ENCODE measurements around the gene HILPDA. TPM values are rescaled to one million over a fixed set of nuclear protein-coding genes. Genes with fewer than 3 reads are reported as not detected.

Gene HILPDA
- total RNA-seq, 1 experiment from 2014 or later = 17.0 TPM

DNA sequence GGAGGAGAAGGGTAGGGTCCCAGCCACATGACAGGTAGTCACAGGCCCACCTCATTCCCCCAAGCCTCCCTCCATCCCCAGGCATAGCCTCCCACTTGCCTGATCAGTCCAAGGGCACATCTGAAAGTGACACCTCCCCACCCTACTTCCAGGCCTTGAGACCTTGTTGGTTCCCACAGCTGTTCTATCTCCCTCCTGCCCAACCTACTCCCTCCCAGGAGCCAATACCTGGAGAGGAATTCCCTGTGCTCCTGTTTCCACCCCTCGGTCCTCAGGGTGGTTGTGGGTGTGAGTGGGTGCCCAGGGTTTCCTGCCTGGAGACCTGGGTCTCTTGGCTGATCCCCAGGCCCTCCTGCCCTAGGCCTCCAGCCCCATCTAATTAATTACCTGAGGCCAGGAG is 34.3 kb upstream of the HILPDA start:
- Histone ChIP-seq H3K27me3 (replicated peaks; ENCODE audit: control insufficient read depth, insufficient read depth, low read length) (no peaks in the 10 kb centered on the region), H3K4me1 (no peaks in the 10 kb centered on the region), H3K36me3 (ENCODE audit: control insufficient read depth, insufficient read depth, low read length) (no peaks in the 10 kb centered on the region), H3K9me3 (no peaks in the 10 kb centered on the region), H3K4me3 (ENCODE audit: low read depth, low read length) (no peak overlapping the region)
- Mint-ChIP-seq H3K4me1 (ENCODE audit: low read depth, unreplicated experiment) (no peaks in the 10 kb centered on the region), H3K36me3 (ENCODE audit: insufficient read depth, unreplicated experiment) (no peaks in the 10 kb centered on the region), H3K27me3 (ENCODE audit: insufficient read depth, unreplicated experiment) (no peaks in the 10 kb centered on the region), H3K9me3 (ENCODE audit: unreplicated experiment) (no peaks in the 10 kb centered on the region), H3K27ac (ENCODE audit: unreplicated experiment) (no peak overlapping the region), H3K4me3 (ENCODE audit: unreplicated experiment) (no peak overlapping the region)
- ChIA-PET CTCF (no interaction called here), POLR2A (no interaction called here)
- TF ChIP-seq, protein P1, sequence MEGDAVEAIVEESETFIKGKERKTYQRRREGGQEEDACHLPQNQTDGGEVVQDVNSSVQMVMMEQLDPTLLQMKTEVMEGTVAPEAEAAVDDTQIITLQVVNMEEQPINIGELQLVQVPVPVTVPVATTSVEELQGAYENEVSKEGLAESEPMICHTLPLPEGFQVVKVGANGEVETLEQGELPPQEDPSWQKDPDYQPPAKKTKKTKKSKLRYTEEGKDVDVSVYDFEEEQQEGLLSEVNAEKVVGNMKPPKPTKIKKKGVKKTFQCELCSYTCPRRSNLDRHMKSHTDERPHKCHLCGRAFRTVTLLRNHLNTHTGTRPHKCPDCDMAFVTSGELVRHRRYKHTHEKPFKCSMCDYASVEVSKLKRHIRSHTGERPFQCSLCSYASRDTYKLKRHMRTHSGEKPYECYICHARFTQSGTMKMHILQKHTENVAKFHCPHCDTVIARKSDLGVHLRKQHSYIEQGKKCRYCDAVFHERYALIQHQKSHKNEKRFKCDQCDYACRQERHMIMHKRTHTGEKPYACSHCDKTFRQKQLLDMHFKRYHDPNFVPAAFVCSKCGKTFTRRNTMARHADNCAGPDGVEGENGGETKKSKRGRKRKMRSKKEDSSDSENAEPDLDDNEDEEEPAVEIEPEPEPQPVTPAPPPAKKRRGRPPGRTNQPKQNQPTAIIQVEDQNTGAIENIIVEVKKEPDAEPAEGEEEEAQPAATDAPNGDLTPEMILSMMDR (IDR thresholded peaks at IDR 0.05; ENCODE audit: insufficient read depth in 1 of 2, low read depth in 1 of 2, low read length in 1 of 2, severe bottlenecking in 1 of 2, unreplicated experiment in 1 of 2) = no peak
- intact Hi-C loops (cut with micrococcal nuclease; ENCODE audit: unreplicated experiment) = no loop called here
- no TSS peak for BruUV-seq (replicated peaks)
- no peak for DNase-seq

DNA sequence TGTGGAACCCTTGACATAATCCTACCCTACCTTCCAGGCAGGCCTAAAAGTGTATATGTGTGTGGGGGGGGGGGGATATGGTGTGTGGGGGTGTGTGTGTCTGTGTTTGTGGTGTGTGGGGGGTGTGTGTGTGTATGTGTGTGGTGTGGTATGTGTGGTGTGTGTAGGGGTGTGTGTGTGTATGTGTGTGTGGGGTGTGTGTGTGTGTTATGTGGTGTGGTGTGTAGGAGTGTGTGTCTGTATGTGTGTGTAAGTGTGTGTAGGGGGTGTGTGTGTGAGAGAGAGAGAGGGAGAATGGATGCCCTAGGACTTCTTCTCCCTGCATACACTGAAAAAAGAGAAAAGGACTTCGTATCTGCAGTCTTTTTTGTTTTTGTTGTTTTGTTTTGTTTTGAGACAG is 33.6 kb upstream of the HILPDA start:
- Histone ChIP-seq H3K27me3 (replicated peaks; ENCODE audit: control insufficient read depth, insufficient read depth, low read length) (no peaks in the 10 kb centered on the region), H3K9me3 (no peaks in the 10 kb centered on the region), H3K36me3 (ENCODE audit: control insufficient read depth, insufficient read depth, low read length) (no peaks in the 10 kb centered on the region), H3K4me3 (ENCODE audit: low read depth, low read length) (no peak overlapping the region), H3K4me1 (no peaks in the 10 kb centered on the region)
- TF ChIP-seq, protein P1 (IDR thresholded peaks at IDR 0.05; ENCODE audit: insufficient read depth in 1 of 2, low read depth in 1 of 2, low read length in 1 of 2, severe bottlenecking in 1 of 2, unreplicated experiment in 1 of 2) = no peak
- no peaks in the 10 kb centered on the region for H3K36me3 Mint-ChIP-seq (ENCODE audit: insufficient read depth, unreplicated experiment)
- H3K9me3 Mint-ChIP-seq (ENCODE audit: unreplicated experiment) = no peaks in the 10 kb centered on the region
- ChIA-PET POLR2A (no interaction called here), CTCF (interaction anchor here (0.6 to 0.7 kb wide), 3 partner anchors 12 to 39 kb away, joined by 3 to 5 read pairs (median 4); partner anchors contain the start of gene IMPDH1)
- H3K27me3 Mint-ChIP-seq (ENCODE audit: insufficient read depth, unreplicated experiment) = no peaks in the 10 kb centered on the region
- H3K4me3 Mint-ChIP-seq (ENCODE audit: unreplicated experiment) = no peak overlapping the region
- H3K27ac Mint-ChIP-seq (ENCODE audit: unreplicated experiment) = no peak overlapping the region
- DNase-seq = no peak
- no TSS peak for BruUV-seq (replicated peaks)
- no peaks in the 10 kb centered on the region for H3K4me1 Mint-ChIP-seq (ENCODE audit: low read depth, unreplicated experiment)
- intact Hi-C loops (cut with micrococcal nuclease; ENCODE audit: unreplicated experiment) = no loop called here

- intact Hi-C loops (cut with micrococcal nuclease; ENCODE audit: unreplicated experiment) = no loop called here
- H3K9me3 Mint-ChIP-seq (ENCODE audit: unreplicated experiment) = no peaks in the 10 kb centered on the region
- TF ChIP-seq, protein P1 (IDR thresholded peaks at IDR 0.05; ENCODE audit: insufficient read depth in 1 of 2, low read depth in 1 of 2, low read length in 1 of 2, severe bottlenecking in 1 of 2, unreplicated experiment in 1 of 2) = no peak
- no peak overlapping the region for H3K4me3 Mint-ChIP-seq (ENCODE audit: unreplicated experiment)
- Histone ChIP-seq H3K27me3 (replicated peaks; ENCODE audit: control insufficient read depth, insufficient read depth, low read length) (no peaks in the 10 kb centered on the region), H3K4me3 (ENCODE audit: low read depth, low read length) (no peak overlapping the region), H3K9me3 (no peaks in the 10 kb centered on the region), H3K4me1 (no peaks in the 10 kb centered on the region), H3K36me3 (ENCODE audit: control insufficient read depth, insufficient read depth, low read length) (no peaks in the 10 kb centered on the region)
- no peak overlapping the region for H3K27ac Mint-ChIP-seq (ENCODE audit: unreplicated experiment)
- ChIA-PET POLR2A (no interaction called here), CTCF (interaction anchor here (0.6 to 0.7 kb wide), 3 partner anchors 13 to 64 kb away, joined by 3 to 5 read pairs (median 3); partner anchors contain the start of gene IMPDH1)
- no peaks in the 10 kb centered on the region for H3K4me1 Mint-ChIP-seq (ENCODE audit: low read depth, unreplicated experiment)
- no TSS peak for BruUV-seq (replicated peaks)
- no peak for DNase-seq
- no peaks in the 10 kb centered on the region for H3K27me3 Mint-ChIP-seq (ENCODE audit: insufficient read depth, unreplicated experiment)
- H3K36me3 Mint-ChIP-seq (ENCODE audit: insufficient read depth, unreplicated experiment) = no peaks in the 10 kb centered on the region
Measured at GRCh38 chr7:128422842-128423241, 32.8 kb upstream of the HILPDA start.
